ENCODE data around the gene FAP.

FAP gene

GRCh38 chr2:162156149-162156548 lies 87.1 kb downstream of the FAP start (continued):
- TF ChIP-seq HIC1 (tag by site-specific recombination; IDR thresholded peaks at IDR 0.05), result no peak

- H3K27ac ChIP-seq (ENCODE audit: extremely low read depth, low read depth, low read length), result no peak overlapping the region
- no peak for TF ChIP-seq ZNF10 (tag by site-specific recombination; IDR thresholded peaks at IDR 0.05)
- TF ChIP-seq ZNF146 (tag by site-specific recombination; IDR thresholded peaks at IDR 0.05), result no peak
- no peak for TF ChIP-seq BCL11A (tag by site-specific recombination; IDR thresholded peaks at IDR 0.05; ENCODE audit: low read depth)
- no peak for TF ChIP-seq ZBTB20 (tag by site-specific recombination; IDR thresholded peaks at IDR 0.05)
- TF ChIP-seq ZFP69B (tag by site-specific recombination; IDR thresholded peaks at IDR 0.05), result no peak
- TF ChIP-seq ZNF202 (tag by site-specific recombination; IDR thresholded peaks at IDR 0.05; ENCODE audit: borderline replicate concordance), result no peak
- no peak for TF ChIP-seq REPIN1 (tag by site-specific recombination; IDR thresholded peaks at IDR 0.05; ENCODE audit: low read depth)
- TF ChIP-seq ZNF639 (tag by site-specific recombination; IDR thresholded peaks at IDR 0.05), result no peak
- TF ChIP-seq FEZF1 (tag by site-specific recombination; IDR thresholded peaks at IDR 0.05), result no peak
- TF ChIP-seq ZBTB8A (tag by site-specific recombination; IDR thresholded peaks at IDR 0.05), result no peak
- TF ChIP-seq ZNF843 (tag by site-specific recombination; IDR thresholded peaks at IDR 0.05), result no peak
- TF ChIP-seq KLF9 (tag by site-specific recombination; IDR thresholded peaks at IDR 0.05; ENCODE audit: low read depth), result no peak
- no peak for TF ChIP-seq ZBTB49 (tag by site-specific recombination; IDR thresholded peaks at IDR 0.05; ENCODE audit: low read depth)
- TF ChIP-seq ZFP3 (tag by site-specific recombination; IDR thresholded peaks at IDR 0.05; ENCODE audit: low read depth), result no peak
- TF ChIP-seq ZXDB (tag by site-specific recombination; IDR thresholded peaks at IDR 0.05), result no peak
- no peak for TF ChIP-seq ZNF510 (tag by site-specific recombination; IDR thresholded peaks at IDR 0.05; ENCODE audit: insufficient replicate concordance)
- no peak for TF ChIP-seq ZNF518A (tag by site-specific recombination; conservative IDR thresholded peaks at IDR 0.05; ENCODE audit: low read depth)
- no peak overlapping the region for H3K4me3 ChIP-seq (ENCODE audit: low read depth, low read length)
- H3K36me3 ChIP-seq (ENCODE audit: control insufficient read depth in 2 of 2, insufficient read depth in 1 of 2, low read length in 2 of 2), result no peaks in the 10 kb centered on the region
- POLR2A ChIA-PET, result no interaction called here
- CTCF ChIA-PET, result interaction anchor here (0.6 to 7.3 kb wide), 8 partner anchors 10 to 619 kb away, joined by 3 to 112 read pairs (median 4); no protein-coding TSS in a partner anchor
- H3K9me3 ChIP-seq (ENCODE audit: control insufficient read depth, insufficient read depth, low read depth, low read length), result no peaks in the 10 kb centered on the region
- H3K4me1 ChIP-seq (ENCODE audit: control insufficient read depth, insufficient read depth, low read length), result no peaks in the 10 kb centered on the region
Observed at GRCh38 chr2:162155093-162155492, 88.2 kb downstream of the FAP start.

All from HEK293 (cell line).